ENCODE results near the gene PRAMEF12. TPM values are rescaled to one million over a fixed set of nuclear protein-coding genes. Genes with fewer than 3 reads are reported as not detected.

Gene PRAMEF12
- total RNA-seq, 1 experiment from 2014 or later = not detected

DNA sequence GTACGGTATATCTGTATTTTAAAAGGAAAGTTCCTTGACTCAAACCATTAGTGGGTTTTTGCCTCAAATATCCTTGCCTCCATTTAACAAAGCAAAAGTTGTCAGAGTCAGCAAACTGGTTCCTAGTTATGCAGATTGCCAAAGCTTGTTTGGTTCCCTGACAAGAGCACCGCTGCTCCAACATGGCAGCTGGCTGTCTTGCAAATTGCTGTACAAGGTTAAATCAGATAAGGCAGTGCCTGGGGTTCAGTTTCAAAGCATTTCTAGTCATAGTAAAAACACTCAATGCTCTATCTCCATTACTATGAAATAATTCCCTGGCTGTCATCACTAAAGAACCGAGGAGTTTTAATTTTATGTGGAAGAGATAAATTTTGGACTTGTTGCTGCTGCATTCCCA lies 38.9 kb upstream of the PRAMEF12 start:
- Histone ChIP-seq H3K36me3 (ENCODE audit: low read depth) (no peaks in the 10 kb centered on the region), H3K9me3 (ENCODE audit: insufficient read depth, low read depth) (no peaks in the 10 kb centered on the region), H3K4me1 (replicated peaks; ENCODE audit: insufficient read depth) (no peaks in the 10 kb centered on the region), H3F3A (ENCODE audit: insufficient read depth, low read depth) (no peaks in the 10 kb centered on the region), H3K79me2 (ENCODE audit: low read depth) (no peaks in the 10 kb centered on the region), H2AFZ (no peak overlapping the region), H3K27ac (no peak overlapping the region), H3K27me3 (ENCODE audit: insufficient read depth, low read depth) (peaks cover 9% of the 10 kb centered on the region; the same call in 1 of the 2 replicates), H4K20me1 (ENCODE audit: insufficient read depth) (no peaks in the 10 kb centered on the region), H3K4me2 (no peak overlapping the region), H3K9me2 (ENCODE audit: insufficient read depth) (no peaks in the 10 kb centered on the region), H3K4me3 (no peak overlapping the region)
- no peak for DNase-seq
- ChIA-PET POLR2A (ENCODE audit: unreplicated experiment) (no interaction called here), CTCF (no interaction called here)
- no peak for TF ChIP-seq EZH2 (IDR thresholded peaks at IDR 0.05; ENCODE audit: low read depth)
- TF ChIP-seq, protein P1, sequence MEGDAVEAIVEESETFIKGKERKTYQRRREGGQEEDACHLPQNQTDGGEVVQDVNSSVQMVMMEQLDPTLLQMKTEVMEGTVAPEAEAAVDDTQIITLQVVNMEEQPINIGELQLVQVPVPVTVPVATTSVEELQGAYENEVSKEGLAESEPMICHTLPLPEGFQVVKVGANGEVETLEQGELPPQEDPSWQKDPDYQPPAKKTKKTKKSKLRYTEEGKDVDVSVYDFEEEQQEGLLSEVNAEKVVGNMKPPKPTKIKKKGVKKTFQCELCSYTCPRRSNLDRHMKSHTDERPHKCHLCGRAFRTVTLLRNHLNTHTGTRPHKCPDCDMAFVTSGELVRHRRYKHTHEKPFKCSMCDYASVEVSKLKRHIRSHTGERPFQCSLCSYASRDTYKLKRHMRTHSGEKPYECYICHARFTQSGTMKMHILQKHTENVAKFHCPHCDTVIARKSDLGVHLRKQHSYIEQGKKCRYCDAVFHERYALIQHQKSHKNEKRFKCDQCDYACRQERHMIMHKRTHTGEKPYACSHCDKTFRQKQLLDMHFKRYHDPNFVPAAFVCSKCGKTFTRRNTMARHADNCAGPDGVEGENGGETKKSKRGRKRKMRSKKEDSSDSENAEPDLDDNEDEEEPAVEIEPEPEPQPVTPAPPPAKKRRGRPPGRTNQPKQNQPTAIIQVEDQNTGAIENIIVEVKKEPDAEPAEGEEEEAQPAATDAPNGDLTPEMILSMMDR (conservative IDR thresholded peaks at IDR 0.05) = no peak
- BruUV-seq (replicated peaks) = no TSS peak
- intact Hi-C loops (cut with micrococcal nuclease; ENCODE audit: unreplicated experiment) = no loop called here

DNA sequence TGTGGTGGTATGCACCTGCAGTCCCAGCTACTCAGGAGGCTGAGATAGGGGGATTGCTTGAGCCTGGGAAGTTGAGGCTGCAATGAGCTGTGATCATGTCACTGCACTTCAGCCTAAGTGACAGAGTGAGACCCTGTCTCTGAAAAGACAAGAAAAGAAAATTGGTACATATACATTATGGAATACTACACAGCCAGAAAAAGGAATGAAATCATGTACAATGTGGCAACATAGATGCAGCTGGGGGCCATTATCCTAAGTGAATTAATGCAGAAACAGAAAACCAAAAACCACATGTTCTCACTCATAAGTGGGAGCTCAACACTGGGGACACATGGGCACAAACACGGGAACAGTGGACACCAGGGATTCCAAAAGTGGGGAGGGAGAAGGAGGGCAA lies 34.6 kb upstream of the PRAMEF12 start:
- Histone ChIP-seq H3K27me3 (ENCODE audit: insufficient read depth, low read depth) (peaks cover 9% of the 10 kb centered on the region; the same call in 1 of the 2 replicates), H3K4me3 (no peak overlapping the region), H3K27ac (no peak overlapping the region), H3K79me2 (ENCODE audit: low read depth) (no peaks in the 10 kb centered on the region), H3F3A (ENCODE audit: insufficient read depth, low read depth) (no peaks in the 10 kb centered on the region), H3K9me2 (ENCODE audit: insufficient read depth) (no peaks in the 10 kb centered on the region), H3K4me2 (no peak overlapping the region), H4K20me1 (ENCODE audit: insufficient read depth) (no peaks in the 10 kb centered on the region), H3K36me3 (ENCODE audit: low read depth) (no peaks in the 10 kb centered on the region), H2AFZ (no peak overlapping the region), H3K9me3 (ENCODE audit: insufficient read depth, low read depth) (no peaks in the 10 kb centered on the region), H3K4me1 (replicated peaks; ENCODE audit: insufficient read depth) (no peaks in the 10 kb centered on the region)
- DNase-seq = no peak
- ChIA-PET CTCF (no interaction called here), POLR2A (ENCODE audit: unreplicated experiment) (no interaction called here)
- BruUV-seq (replicated peaks) = no TSS peak
- TF ChIP-seq EZH2 (IDR thresholded peaks at IDR 0.05; ENCODE audit: low read depth) = no peak
- TF ChIP-seq, protein P1 (conservative IDR thresholded peaks at IDR 0.05) = no peak
- intact Hi-C loops (cut with micrococcal nuclease; ENCODE audit: unreplicated experiment) = no loop called here

DNA sequence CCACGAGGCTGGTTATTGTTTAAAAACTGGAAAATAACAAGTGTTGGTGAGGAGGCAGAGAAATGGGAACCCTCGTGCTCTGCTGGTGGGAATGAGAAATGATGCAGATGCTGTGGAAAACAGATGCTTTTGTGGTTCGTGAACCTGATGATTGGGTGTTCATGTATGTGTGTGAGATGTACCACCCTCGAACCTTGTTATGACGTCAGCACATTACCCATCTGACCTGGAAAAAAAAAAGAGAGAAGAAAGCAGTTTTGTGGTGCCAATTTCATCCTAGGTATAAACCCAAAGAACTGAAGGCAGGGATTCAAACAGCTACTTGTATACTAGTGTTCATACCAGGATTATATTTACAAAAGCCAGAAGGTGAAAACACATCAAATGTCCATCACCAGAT lies 33.9 kb upstream of the PRAMEF12 start:
- H2AFZ ChIP-seq = no peak overlapping the region
- BruUV-seq (replicated peaks) = no TSS peak
- no peak for DNase-seq

More for the DNA sequence above, 33.9 kb upstream of the PRAMEF12 start:
- H3K79me2 ChIP-seq (ENCODE audit: low read depth) = no peaks in the 10 kb centered on the region
- ChIA-PET POLR2A (ENCODE audit: unreplicated experiment) (no interaction called here), CTCF (no interaction called here)
- no peak overlapping the region for H3K4me3 ChIP-seq
- no peaks in the 10 kb centered on the region for H3F3A ChIP-seq (ENCODE audit: insufficient read depth, low read depth)
- TF ChIP-seq, protein P1 (conservative IDR thresholded peaks at IDR 0.05) = no peak
- no peak for TF ChIP-seq EZH2 (IDR thresholded peaks at IDR 0.05; ENCODE audit: low read depth)
- H3K36me3 ChIP-seq (ENCODE audit: low read depth) = no peaks in the 10 kb centered on the region
- H3K4me2 ChIP-seq = no peak overlapping the region
- peaks cover 9% of the 10 kb centered on the region; the same call in 1 of the 2 replicates for H3K27me3 ChIP-seq (ENCODE audit: insufficient read depth, low read depth)
- no peak overlapping the region for H3K27ac ChIP-seq
- intact Hi-C loops (cut with micrococcal nuclease; ENCODE audit: unreplicated experiment) = no loop called here
- no peaks in the 10 kb centered on the region for H4K20me1 ChIP-seq (ENCODE audit: insufficient read depth)
- H3K9me3 ChIP-seq (ENCODE audit: insufficient read depth, low read depth) = no peaks in the 10 kb centered on the region
- H3K4me1 ChIP-seq (replicated peaks; ENCODE audit: insufficient read depth) = no peaks in the 10 kb centered on the region
- no peaks in the 10 kb centered on the region for H3K9me2 ChIP-seq (ENCODE audit: insufficient read depth)

Measured in PC-9 (cell line).